22Rv1 (cell line): Measurements from ENCODE around the gene BAHCC1.

Experiments
- H3K27ac ChIP-seq: fragments of 450-650 bp; 2 replicates; pipeline ENCODE4 v1.5.1; 2017
- CTCF ChIP-seq: fragments of 450-650 bp; IDR thresholded peaks from 2 replicates; pipeline ENCODE4 v1.5.1; 2017; ENCODE audit warnings: mild to moderate bottlenecking
- ZFX ChIP-seq: fragments of 450-650 bp; IDR thresholded peaks from 2 replicates; pipeline ENCODE4 v1.6.1; 2017; ENCODE audit warnings: antibody characterized with exemption, borderline replicate concordance

Gene BAHCC1

GRCh38 chr17:81398832-81399411 lies 3.7 kb downstream of the BAHCC1 start:
- TF ChIP-seq ZFX (no peak), CTCF (no peak)
- peak overlapping the region; percentile 100 for H3K27ac ChIP-seq

- peak overlapping the region; percentile 100 for H3K27ac ChIP-seq
- TF ChIP-seq CTCF (no peak), ZFX (no peak)
These were observed 4.4 kb downstream of the BAHCC1 start for GRCh38 chr17:81399481-81400153.

- H3K27ac ChIP-seq: peak overlapping the region; percentile 100
- TF ChIP-seq CTCF: no peak
These were observed 5.1 kb downstream of the BAHCC1 start for GRCh38 chr17:81400154-81400977.

- TF ChIP-seq CTCF (no peak), ZFX (no peak)
These were observed 5.9 kb downstream of the BAHCC1 start for GRCh38 chr17:81400996-81401722.

GRCh38 chr17:81401723-81402529 lies 6.7 kb downstream of the BAHCC1 start:
- TF ChIP-seq CTCF (peak; percentile 49), ZFX (no peak)
- H3K27ac ChIP-seq: peak overlapping the region; percentile 100

More at GRCh38 chr17:81400996-81401722, 5.9 kb downstream of the BAHCC1 start:
- peak overlapping the region; percentile 100 for H3K27ac ChIP-seq

- TF ChIP-seq ZFX (no peak), CTCF (no peak)
- peak overlapping the region; percentile 100 for H3K27ac ChIP-seq
These were observed 7.3 kb downstream of the BAHCC1 start for GRCh38 chr17:81402530-81402941.
